WI38 (cell line): ENCODE data around the gene RNF166.

ENCODE experiments used
- H3K4me3 ChIP-seq: 2 replicates; pipeline ENCODE4 v1.5.1; 2011; ENCODE audit warnings: low read depth, mild to moderate bottlenecking, control low read depth, low read length
- CTCF ChIP-seq: IDR thresholded peaks from 2 replicates; pipeline ENCODE4 v1.5.1; 2012; ENCODE audit warnings: low read depth, mild to moderate bottlenecking, control low read depth, low read length

RNF166 gene

GRCh38 chr16:88706229-88706964 lies at the start of gene RNF166, which contains the start of gene CTU2:
RNF166 (minus strand) TSS chr16:88706408; CDS start chr16:88706325, 83 bp downstream.
CTU2 (plus strand) TSS chr16:88706503; CDS start chr16:88706531, 28 bp downstream.
- no peak for TF ChIP-seq CTCF
- peak within 1 kb of the TSS; percentile 98 for H3K4me3 ChIP-seq

- H3K4me3 ChIP-seq: peak overlapping the region; percentile 5; the same call in 1 of the 2 replicates
- TF ChIP-seq CTCF: peak; percentile 29; the same call in 1 of the 2 replicates
These were observed 48.9 kb upstream of the RNF166 start for GRCh38 chr16:88754912-88755744.

GRCh38 chr16:88754109-88754911 lies 48.1 kb upstream of the RNF166 start:
- no peak overlapping the region for H3K4me3 ChIP-seq
- TF ChIP-seq CTCF: no peak

- TF ChIP-seq CTCF: no peak
- H3K4me3 ChIP-seq: no peak overlapping the region
These were observed 47.4 kb upstream of the RNF166 start for GRCh38 chr16:88753602-88754001.

- TF ChIP-seq CTCF: no peak
- H3K4me3 ChIP-seq: no peak overlapping the region
These were observed 47.0 kb upstream of the RNF166 start for GRCh38 chr16:88753191-88753590.

- H3K4me3 ChIP-seq: no peak overlapping the region
- TF ChIP-seq CTCF: no peak
These were observed 46.3 kb upstream of the RNF166 start for GRCh38 chr16:88752386-88753002.
